ENCODE results near the gene GALNT18.

The GALNT18 gene

GRCh38 chr11:11563200-11563975 is 58.4 kb downstream of the GALNT18 start:
- DNase-seq = no peak

GRCh38 chr11:11561991-11562390 is 59.8 kb downstream of the GALNT18 start:
- no peak for DNase-seq

DNA sequence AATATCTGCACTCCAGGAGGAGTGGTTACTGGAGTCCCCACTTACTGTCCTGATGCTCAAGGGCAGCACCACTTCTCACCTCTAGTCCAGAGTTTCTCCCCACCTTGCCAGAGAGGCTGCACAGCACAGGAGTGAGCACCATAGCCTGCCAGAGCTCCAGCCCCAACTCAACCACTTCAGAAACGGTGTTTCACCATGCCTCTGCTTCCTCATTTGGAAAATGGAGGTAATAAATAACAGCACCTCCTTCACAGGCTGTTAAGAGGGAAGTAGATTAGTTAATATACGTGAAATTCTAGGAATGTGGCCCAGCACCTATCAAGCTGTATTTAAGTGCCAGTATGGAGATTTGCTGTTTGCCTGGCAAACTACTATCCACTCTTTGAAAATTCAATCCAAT is 63.0 kb downstream of the GALNT18 start:
- DNase-seq = no peak

DNA sequence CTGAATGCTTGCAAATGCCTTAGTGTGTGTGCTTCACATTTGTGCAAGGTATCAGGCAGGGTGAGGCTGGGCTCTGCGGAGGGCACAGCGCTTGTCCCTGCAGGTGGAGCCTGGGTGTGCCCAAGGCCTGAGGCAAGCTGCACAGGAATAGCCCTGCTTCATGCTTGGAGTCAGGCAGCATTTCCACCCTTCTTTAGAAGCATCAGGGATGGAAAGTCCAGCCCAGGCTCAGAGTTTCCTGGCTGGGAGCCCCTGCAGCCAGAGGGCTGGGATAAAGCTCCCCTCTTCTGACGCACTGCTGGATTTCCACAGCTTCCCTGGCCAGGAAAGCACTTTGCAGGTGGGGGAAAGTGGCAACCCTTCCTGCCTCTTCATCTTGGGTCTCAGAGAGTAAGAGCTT is 63.4 kb downstream of the GALNT18 start:
- no peak for DNase-seq

DNA sequence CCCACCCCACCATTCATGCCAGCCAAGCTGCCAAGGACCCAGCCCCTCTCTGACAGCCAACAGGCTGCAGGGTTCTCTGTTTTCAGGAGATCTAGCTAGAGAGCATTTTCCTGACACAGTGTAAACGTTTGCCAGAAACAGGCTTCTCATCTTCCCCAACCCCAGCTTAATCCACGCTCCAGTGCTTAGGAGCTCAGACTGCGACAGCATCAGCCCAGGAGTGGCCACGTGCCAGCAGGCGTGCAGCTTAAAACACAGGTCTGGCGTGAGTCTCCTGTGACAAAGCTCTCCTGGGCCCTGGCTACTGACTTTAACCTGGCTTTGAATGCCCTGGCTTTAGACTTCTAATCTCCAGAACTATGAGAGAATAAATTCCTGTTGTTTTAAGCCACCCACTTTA is 66.6 kb downstream of the GALNT18 start:
- no peak for DNase-seq

- DNase-seq = no peak
Measured at GRCh38 chr11:11553573-11553972, 68.2 kb downstream of the GALNT18 start.

DNA sequence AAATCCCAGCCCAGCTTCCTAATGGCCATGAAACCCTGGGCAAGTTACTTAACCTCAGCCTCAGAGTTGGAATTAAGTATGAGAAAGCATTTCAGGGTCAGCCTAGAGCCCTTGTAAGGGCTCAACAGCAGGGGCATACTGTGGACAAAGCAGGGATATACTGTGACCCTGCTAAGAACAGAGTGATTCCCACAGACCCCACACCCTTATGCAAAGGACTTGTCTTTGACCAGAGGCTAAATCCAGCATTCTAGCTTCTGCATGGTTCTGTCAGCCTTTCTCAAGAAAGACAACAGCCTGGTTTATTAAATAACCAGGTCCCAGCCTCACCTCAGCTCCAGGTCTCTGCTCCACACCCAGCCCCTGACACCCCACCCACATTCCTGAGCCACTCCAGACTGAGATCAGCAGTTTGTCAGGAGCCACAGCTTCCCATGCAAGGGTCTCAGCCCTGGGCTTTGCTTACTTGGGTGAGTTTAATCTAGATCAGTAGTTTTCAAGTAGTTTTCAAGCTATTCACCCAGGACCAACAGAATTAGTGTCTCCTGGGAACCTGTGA is 69.2 kb downstream of the GALNT18 start:
- DNase-seq = no peak

DNA sequence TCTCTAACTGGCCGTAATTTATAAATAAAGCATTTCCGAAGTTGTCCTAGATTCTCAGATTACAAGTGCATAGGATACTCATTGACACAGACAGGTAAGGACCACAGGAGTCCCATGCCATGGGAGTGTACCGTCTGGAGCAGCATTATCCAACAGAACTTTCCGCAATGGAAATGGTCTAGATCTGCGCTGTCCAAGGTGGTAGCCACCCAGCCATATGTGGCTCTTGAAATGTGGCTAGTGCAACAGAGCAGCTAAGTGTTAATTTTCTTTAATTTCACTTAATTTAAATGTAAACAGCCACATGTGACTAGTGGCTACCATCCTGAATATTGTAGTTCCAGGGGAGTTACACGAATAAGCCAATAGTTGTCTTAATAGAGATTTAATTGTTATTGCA is 71.3 kb downstream of the GALNT18 start:
- no peak for DNase-seq

- no peak for DNase-seq
Measured at GRCh38 chr11:11545285-11546275, 76.2 kb downstream of the GALNT18 start.

DNA sequence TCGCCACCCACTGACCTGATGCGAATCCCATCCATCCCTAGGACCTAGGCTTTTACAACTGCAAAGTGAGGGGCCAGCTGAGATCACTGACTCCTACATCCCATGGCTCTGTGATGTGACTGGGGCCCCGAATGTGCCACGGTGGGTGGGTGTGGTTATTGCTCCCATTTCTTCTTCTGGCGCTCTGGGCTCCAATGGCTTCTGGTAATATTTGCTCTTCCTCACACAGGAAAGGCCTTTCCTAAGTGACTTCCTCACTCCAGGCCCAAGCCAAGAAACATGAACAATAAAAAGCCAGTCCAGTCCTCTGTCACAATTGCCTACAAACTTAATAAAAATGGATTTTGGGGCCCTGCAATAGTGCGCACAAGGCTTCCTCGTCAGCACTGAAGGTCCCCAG is 78.1 kb downstream of the GALNT18 start:
- DNase-seq = no peak

DNA sequence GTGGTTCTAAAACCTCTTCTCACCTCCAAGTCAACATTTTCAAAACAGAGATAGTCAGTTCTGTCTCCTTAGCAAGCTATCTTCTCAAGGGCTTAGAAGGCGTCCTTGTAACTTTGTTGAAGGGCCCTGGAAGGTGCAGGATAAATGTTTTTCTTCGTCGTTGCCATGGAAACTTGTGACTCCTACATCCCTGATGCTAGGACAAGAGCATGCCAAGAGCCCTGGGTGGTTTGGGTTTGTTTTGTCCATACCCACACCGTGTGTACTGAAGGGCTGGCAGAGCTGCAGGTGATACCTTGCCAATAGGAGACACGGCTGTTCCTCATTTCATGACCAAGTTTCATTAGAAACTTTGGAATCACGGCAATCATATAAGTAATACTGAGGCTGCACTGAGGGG is 81.6 kb downstream of the GALNT18 start:
- DNase-seq = no peak

DNA sequence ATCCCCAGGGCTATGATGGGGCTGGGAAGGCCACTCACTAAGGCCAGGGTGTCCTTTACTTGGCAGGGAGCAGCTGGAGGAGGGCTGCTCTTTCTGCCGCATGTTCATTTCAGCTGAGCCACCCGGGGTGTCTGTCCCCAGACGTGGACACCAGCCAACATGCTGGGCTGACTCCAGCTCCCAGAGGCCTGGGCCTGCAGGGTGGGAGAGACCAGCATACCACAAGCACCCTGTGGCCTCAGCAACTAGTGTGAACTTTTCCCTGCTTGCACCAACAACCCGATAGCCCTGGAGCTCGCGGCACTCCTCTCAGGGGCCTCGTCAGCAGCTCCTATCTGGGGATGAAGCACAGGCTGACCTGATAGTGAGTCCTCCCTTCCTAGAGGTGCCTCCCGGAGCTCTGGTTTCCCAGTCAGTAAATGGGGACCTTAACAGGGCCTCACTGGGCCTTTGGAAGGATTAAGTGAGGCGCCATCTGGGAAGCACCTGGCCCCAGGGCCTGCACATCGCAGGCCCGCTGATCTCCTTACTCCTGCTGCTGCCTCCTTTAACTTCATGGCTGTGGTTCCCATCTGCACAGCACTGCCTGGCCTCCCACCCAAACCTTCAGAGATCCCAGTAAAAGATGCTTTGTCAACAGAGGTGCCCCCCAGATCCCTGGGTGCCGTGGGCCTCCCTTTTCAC is 83.4 kb downstream of the GALNT18 start:
- no peak for DNase-seq

GRCh38 chr11:11537871-11538270 is 83.9 kb downstream of the GALNT18 start:
- no peak for DNase-seq

- no peak for DNase-seq
Measured at GRCh38 chr11:11537372-11537771, 84.4 kb downstream of the GALNT18 start.

DNA sequence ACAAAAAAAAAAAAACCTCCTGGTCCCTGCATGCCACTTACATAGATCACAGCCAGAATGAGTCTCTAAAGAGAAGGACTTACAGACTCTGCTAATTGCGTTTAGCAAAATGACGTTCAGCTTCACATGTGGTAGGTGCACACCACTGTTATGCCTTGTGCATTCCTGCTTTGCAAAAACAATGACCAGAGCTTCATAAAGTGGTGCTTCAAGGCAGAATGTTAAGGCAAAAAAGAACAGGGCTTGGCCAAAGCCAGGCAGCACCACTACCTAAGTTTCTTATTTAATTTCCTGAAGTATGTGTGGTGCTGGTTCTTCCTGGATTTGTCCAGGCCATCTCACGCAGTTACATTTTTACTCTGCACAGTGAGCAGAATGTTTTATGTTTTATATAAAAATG is 85.2 kb downstream of the GALNT18 start:
- DNase-seq = no peak

DNA sequence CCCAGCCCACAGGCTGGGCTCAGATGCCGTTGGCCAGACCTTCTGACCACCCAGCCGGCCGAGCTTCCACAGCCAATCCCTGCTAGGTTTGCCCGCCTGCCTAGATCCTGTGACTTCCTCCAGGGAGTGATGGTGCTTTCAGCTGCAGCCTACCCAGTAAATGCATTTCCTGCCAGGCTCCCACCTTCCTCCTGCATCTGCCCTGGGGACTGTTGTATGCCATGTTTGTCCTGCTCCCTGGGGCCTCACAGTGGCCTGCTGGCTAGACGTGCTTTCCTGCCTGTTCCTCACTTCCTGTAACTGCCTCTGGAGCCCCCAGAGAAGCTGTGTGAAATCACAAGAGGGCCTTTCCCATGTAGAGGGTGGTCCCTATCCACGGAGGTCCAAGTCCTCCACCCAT is 86.2 kb downstream of the GALNT18 start:
- DNase-seq = no peak

DNA sequence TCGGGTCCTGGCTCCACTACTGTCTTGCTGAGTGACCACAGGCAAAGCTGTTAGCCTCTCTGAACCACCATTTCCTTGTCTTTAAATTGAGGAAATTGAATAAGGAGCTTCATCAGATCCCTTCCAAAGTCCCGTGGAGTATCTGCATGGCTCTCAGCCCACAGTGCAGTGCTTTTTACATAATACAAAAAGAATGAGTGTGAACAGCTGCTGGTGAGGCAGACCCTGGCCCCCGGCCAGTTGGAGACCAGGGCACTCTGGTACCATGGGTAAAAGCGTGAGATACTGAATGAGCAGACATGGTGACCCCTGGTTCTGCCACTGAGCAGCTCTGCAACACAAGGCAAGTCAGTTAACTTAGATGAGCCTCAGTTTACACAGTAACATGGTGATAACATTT is 86.8 kb downstream of the GALNT18 start:
- no peak for DNase-seq

DNA sequence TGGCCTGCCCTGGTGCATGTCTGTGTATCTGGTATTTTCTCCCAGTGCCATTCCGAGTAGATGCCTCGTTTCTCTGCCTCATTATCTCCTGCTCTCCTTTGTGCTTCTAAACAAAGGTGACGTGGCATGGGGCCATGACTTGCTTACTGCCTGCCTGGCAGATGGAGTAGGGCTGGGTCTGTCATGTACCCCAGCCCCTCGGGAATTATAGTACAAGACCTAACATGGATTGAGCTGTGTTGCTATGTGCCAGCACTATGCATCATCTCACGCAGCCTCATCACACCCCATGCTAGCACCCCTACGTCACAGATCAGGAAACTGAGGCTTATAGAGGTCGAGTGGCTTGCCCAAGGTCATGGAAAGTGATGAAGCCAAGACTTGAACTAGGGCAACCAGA is 88.1 kb downstream of the GALNT18 start:
- DNase-seq = no peak

GRCh38 chr11:11533057-11533456 is 88.7 kb downstream of the GALNT18 start:
- DNase-seq = no peak

DNA sequence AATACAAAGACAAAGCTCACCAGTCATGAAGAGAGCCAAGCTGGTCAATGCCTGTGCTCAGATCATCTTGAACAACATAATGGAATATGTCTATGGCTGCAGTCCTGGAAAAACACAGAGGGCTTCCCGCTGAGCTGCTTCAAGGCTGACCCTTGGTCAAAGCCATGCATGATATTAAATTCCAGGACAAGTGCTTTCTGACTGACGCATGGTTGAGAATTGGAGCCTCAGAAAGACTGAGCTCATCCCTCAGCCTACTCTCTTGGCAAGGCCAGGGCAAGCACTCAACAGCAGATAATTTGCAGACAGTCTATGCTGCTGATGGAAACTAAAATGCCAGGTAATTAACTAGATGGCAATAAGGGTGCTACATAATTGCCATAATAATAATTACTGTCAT is 89.2 kb downstream of the GALNT18 start:
- no peak for DNase-seq

GRCh38 chr11:11531131-11531908 is 90.5 kb downstream of the GALNT18 start:
- DNase-seq = no peak

- DNase-seq = no peak
Measured at GRCh38 chr11:11528986-11529385, 92.8 kb downstream of the GALNT18 start.

All from inflammatory macrophage (primary cell).